RWPE2 (cell line): ENCODE results near the gene PLXNA4.

Experiments used
- ATAC-seq: fragments of 200-7000 bp; cut with Tn5 transposase; 3 replicates; pipeline ENCODE4 v1.9.1; 2021; ENCODE audit warnings: low read depth
- DNase-seq: peaks from one replicate; pipeline ENCODE4 v3.0.0-alpha.2; 2020; ENCODE audit warnings: low spot score
- H3K27ac ChIP-seq: fragments of 450-650 bp; 2 replicates; pipeline ENCODE4 v1.5.1; 2017; ENCODE audit warnings: mild to moderate bottlenecking; ENCODE audit not compliant: poor library complexity, severe bottlenecking
- H3K27me3 ChIP-seq: fragments of 250-450 bp; sonication (Bioruptor Pico); 2 replicates; pipeline ENCODE4 v1.5.1; 2021; ENCODE audit warnings: mild to moderate bottlenecking, moderate library complexity; ENCODE audit not compliant: insufficient read depth, poor library complexity, severe bottlenecking
- H3K36me3 ChIP-seq: fragments of 250-450 bp; sonication (Bioruptor Pico); 2 replicates; pipeline ENCODE4 v1.5.1; 2020; ENCODE audit warnings: low read depth, mild to moderate bottlenecking, moderate library complexity
- H3K4me1 ChIP-seq: fragments of 250-450 bp; sonication (Bioruptor Pico); 2 replicates; pipeline ENCODE4 v1.5.1; 2021; ENCODE audit warnings: mild to moderate bottlenecking, moderate library complexity; ENCODE audit not compliant: insufficient read depth, poor library complexity, severe bottlenecking
- H3K4me3 ChIP-seq: fragments of 250-450 bp; sonication (Bioruptor Pico); 2 replicates; pipeline ENCODE4 v1.5.1; 2021; ENCODE audit warnings: mild to moderate bottlenecking, moderate library complexity; ENCODE audit not compliant: severe bottlenecking
- H3K9me3 ChIP-seq: fragments of 250-450 bp; sonication (Bioruptor Pico); 2 replicates; pipeline ENCODE4 v1.5.1; 2021; ENCODE audit warnings: mild to moderate bottlenecking, moderate library complexity; ENCODE audit not compliant: severe bottlenecking
- CTCF ChIP-seq: fragments of 450-650 bp; IDR thresholded peaks from one replicate; pipeline ENCODE4 v1.5.1; 2017; ENCODE audit warnings: mild to moderate bottlenecking, moderate library complexity; ENCODE audit not compliant: poor library complexity, severe bottlenecking

The PLXNA4 gene

GRCh38 chr7:132592936-132593335, 16.7 kb upstream of the PLXNA4 start:
- Histone ChIP-seq H3K4me1 (no peaks in the 10 kb centered on the region), H3K9me3 (no peaks in the 10 kb centered on the region), H3K27ac (no peak overlapping the region), H3K27me3 (peaks cover 25% of the 10 kb centered on the region), H3K36me3 (no peaks in the 10 kb centered on the region), H3K4me3 (no peak overlapping the region)
- no peak for DNase-seq
- no peak for TF ChIP-seq CTCF
- ATAC-seq, result no peak

- TF ChIP-seq CTCF, result no peak
- no peak overlapping the region for H3K4me3 ChIP-seq
- ATAC-seq, result no peak
- H3K27me3 ChIP-seq, result peaks cover 24% of the 10 kb centered on the region
- H3K36me3 ChIP-seq, result no peaks in the 10 kb centered on the region
- H3K4me1 ChIP-seq, result no peaks in the 10 kb centered on the region
- no peak overlapping the region for H3K27ac ChIP-seq
- DNase-seq, result no peak
- H3K9me3 ChIP-seq, result no peaks in the 10 kb centered on the region
Observed at GRCh38 chr7:132592231-132592920, 16.1 kb upstream of the PLXNA4 start.

- ATAC-seq, result no peak
- Histone ChIP-seq H3K9me3 (no peaks in the 10 kb centered on the region), H3K36me3 (no peaks in the 10 kb centered on the region), H3K27me3 (peaks cover 13% of the 10 kb centered on the region), H3K4me3 (no peak overlapping the region), H3K4me1 (no peaks in the 10 kb centered on the region), H3K27ac (no peak overlapping the region)
- no peak for TF ChIP-seq CTCF
- DNase-seq, result no peak
Observed at GRCh38 chr7:132590162-132590561, 13.9 kb upstream of the PLXNA4 start.

- no peak overlapping the region for H3K27ac ChIP-seq
- peaks cover 8% of the 10 kb centered on the region for H3K27me3 ChIP-seq
- DNase-seq, result no peak
- H3K9me3 ChIP-seq, result no peaks in the 10 kb centered on the region
- TF ChIP-seq CTCF, result no peak
- no peaks in the 10 kb centered on the region for H3K36me3 ChIP-seq
- H3K4me3 ChIP-seq, result no peak overlapping the region
- ATAC-seq, result no peak
- H3K4me1 ChIP-seq, result no peaks in the 10 kb centered on the region
Observed at GRCh38 chr7:132588596-132588995, 12.3 kb upstream of the PLXNA4 start.

- no peak overlapping the region for H3K4me3 ChIP-seq
- TF ChIP-seq CTCF, result no peak
- DNase-seq, result no peak
- H3K27me3 ChIP-seq, result peaks cover 7% of the 10 kb centered on the region
- no peaks in the 10 kb centered on the region for H3K9me3 ChIP-seq
- ATAC-seq, result no peak
- H3K36me3 ChIP-seq, result no peaks in the 10 kb centered on the region
- H3K27ac ChIP-seq, result no peak overlapping the region
- no peaks in the 10 kb centered on the region for H3K4me1 ChIP-seq
Observed at GRCh38 chr7:132584796-132585494, 8.7 kb upstream of the PLXNA4 start.
